ENCODE results near the gene MST1.

GRCh38 chr3:49705390-49705960, 16.2 kb upstream of the MST1 start:
- TF ChIP-seq, protein P1, sequence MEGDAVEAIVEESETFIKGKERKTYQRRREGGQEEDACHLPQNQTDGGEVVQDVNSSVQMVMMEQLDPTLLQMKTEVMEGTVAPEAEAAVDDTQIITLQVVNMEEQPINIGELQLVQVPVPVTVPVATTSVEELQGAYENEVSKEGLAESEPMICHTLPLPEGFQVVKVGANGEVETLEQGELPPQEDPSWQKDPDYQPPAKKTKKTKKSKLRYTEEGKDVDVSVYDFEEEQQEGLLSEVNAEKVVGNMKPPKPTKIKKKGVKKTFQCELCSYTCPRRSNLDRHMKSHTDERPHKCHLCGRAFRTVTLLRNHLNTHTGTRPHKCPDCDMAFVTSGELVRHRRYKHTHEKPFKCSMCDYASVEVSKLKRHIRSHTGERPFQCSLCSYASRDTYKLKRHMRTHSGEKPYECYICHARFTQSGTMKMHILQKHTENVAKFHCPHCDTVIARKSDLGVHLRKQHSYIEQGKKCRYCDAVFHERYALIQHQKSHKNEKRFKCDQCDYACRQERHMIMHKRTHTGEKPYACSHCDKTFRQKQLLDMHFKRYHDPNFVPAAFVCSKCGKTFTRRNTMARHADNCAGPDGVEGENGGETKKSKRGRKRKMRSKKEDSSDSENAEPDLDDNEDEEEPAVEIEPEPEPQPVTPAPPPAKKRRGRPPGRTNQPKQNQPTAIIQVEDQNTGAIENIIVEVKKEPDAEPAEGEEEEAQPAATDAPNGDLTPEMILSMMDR (IDR thresholded peaks at IDR 0.05) = no peak
- TF ChIP-seq NR2C2 (CRISPR knock-in tag; IDR thresholded peaks at IDR 0.05) (no peak), NFYB (CRISPR knock-in tag; conservative IDR thresholded peaks at IDR 0.05; ENCODE audit: low read depth) (no peak), FOXP4 (CRISPR knock-in tag; IDR thresholded peaks at IDR 0.05) (no peak), CBFB (CRISPR knock-in tag; IDR thresholded peaks at IDR 0.05; ENCODE audit: low read depth) (no peak), KAT7 (CRISPR knock-in tag; IDR thresholded peaks at IDR 0.05; ENCODE audit: borderline replicate concordance) (no peak), SMAD3 (CRISPR knock-in tag; IDR thresholded peaks at IDR 0.05; ENCODE audit: borderline replicate concordance) (no peak), GRHL2 (CRISPR knock-in tag; IDR thresholded peaks at IDR 0.05; ENCODE audit: insufficient replicate concordance, severe bottlenecking) (no peak), ARID4B (CRISPR knock-in tag; IDR thresholded peaks at IDR 0.05; ENCODE audit: borderline replicate concordance) (no peak)
- TF ChIP-seq, protein P2, sequence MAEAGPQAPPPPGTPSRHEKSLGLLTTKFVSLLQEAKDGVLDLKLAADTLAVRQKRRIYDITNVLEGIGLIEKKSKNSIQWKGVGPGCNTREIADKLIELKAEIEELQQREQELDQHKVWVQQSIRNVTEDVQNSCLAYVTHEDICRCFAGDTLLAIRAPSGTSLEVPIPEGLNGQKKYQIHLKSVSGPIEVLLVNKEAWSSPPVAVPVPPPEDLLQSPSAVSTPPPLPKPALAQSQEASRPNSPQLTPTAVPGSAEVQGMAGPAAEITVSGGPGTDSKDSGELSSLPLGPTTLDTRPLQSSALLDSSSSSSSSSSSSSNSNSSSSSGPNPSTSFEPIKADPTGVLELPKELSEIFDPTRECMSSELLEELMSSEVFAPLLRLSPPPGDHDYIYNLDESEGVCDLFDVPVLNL (CRISPR knock-in tag; IDR thresholded peaks at IDR 0.05; ENCODE audit: borderline replicate concordance, low read depth) = no peak
- TF ChIP-seq, protein P3, sequence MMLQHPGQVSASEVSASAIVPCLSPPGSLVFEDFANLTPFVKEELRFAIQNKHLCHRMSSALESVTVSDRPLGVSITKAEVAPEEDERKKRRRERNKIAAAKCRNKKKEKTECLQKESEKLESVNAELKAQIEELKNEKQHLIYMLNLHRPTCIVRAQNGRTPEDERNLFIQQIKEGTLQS (CRISPR knock-in tag; conservative IDR thresholded peaks at IDR 0.05) = no peak
- TF ChIP-seq, protein P4, sequence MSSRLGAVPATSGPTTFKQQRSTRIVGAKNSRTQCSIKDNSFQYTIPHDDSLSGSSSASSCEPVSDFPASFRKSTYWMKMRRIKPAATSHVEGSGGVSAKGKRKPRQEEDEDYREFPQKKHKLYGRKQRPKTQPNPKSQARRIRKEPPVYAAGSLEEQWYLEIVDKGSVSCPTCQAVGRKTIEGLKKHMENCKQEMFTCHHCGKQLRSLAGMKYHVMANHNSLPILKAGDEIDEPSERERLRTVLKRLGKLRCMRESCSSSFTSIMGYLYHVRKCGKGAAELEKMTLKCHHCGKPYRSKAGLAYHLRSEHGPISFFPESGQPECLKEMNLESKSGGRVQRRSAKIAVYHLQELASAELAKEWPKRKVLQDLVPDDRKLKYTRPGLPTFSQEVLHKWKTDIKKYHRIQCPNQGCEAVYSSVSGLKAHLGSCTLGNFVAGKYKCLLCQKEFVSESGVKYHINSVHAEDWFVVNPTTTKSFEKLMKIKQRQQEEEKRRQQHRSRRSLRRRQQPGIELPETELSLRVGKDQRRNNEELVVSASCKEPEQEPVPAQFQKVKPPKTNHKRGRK (CRISPR knock-in tag; IDR thresholded peaks at IDR 0.05; ENCODE audit: borderline replicate concordance) = no peak
- TF ChIP-seq, protein P5, sequence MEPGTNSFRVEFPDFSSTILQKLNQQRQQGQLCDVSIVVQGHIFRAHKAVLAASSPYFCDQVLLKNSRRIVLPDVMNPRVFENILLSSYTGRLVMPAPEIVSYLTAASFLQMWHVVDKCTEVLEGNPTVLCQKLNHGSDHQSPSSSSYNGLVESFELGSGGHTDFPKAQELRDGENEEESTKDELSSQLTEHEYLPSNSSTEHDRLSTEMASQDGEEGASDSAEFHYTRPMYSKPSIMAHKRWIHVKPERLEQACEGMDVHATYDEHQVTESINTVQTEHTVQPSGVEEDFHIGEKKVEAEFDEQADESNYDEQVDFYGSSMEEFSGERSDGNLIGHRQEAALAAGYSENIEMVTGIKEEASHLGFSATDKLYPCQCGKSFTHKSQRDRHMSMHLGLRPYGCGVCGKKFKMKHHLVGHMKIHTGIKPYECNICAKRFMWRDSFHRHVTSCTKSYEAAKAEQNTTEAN (CRISPR knock-in tag; IDR thresholded peaks at IDR 0.05) = no peak
- TF ChIP-seq, protein P6, sequence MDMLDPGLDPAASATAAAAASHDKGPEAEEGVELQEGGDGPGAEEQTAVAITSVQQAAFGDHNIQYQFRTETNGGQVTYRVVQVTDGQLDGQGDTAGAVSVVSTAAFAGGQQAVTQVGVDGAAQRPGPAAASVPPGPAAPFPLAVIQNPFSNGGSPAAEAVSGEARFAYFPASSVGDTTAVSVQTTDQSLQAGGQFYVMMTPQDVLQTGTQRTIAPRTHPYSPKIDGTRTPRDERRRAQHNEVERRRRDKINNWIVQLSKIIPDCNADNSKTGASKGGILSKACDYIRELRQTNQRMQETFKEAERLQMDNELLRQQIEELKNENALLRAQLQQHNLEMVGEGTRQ (CRISPR knock-in tag; IDR thresholded peaks at IDR 0.05) = no peak

All from WTC11 (cell line).